Mesothelial cell of epicardium (in vitro differentiated cells): Measurements from ENCODE around the gene CD200R1L. TPM values are rescaled to one million over a fixed set of nuclear protein-coding genes. Genes with fewer than 3 reads are reported as not detected.

Experiments
- DNase-seq, 2 experiments: peaks; one replicate each; pipeline ENCODE4 v3.0.0; 2021; ENCODE audit warnings: low spot score in 2 of 2; ENCODE audit not compliant: unreplicated experiment in 2 of 2
- H3K27ac Mint-ChIP-seq: 2 replicates; pipeline ENCODE4 v1.8.0; 2021; ENCODE audit warnings: mixed read lengths
- H3K27me3 Mint-ChIP-seq: 2 replicates; pipeline ENCODE4 v1.8.0; 2021; ENCODE audit warnings: low read depth, mixed read lengths
- H3K36me3 Mint-ChIP-seq: 2 replicates; pipeline ENCODE4 v1.8.0; 2021; ENCODE audit warnings: mixed read lengths
- H3K4me1 Mint-ChIP-seq: 2 replicates; pipeline ENCODE4 v1.8.0; 2021; ENCODE audit warnings: mixed read lengths
- H3K4me3 Mint-ChIP-seq: 2 replicates; pipeline ENCODE4 v1.8.0; 2021; ENCODE audit warnings: mild to moderate bottlenecking, moderate library complexity, mixed read lengths
- H3K9me3 Mint-ChIP-seq: 2 replicates; pipeline ENCODE4 v1.8.0; 2021; ENCODE audit warnings: mixed read lengths
- total RNA-seq: library from RNA; stranded (reverse); gene quantifications from 3 replicates; pipeline ENCODE4 v1.2.1, GENCODE V29; 2021
- TF ChIP-seq, protein P1 (sequence below): fragments of 200-600 bp; sonication (generic); IDR thresholded peaks from one replicate; pipeline ENCODE4 v1.5.0; 2021; ENCODE audit warnings: antibody characterized with exemption; ENCODE audit not compliant: unreplicated experiment

Gene CD200R1L
- total RNA-seq, 1 donor from 2014 or later: not detected

DNA sequence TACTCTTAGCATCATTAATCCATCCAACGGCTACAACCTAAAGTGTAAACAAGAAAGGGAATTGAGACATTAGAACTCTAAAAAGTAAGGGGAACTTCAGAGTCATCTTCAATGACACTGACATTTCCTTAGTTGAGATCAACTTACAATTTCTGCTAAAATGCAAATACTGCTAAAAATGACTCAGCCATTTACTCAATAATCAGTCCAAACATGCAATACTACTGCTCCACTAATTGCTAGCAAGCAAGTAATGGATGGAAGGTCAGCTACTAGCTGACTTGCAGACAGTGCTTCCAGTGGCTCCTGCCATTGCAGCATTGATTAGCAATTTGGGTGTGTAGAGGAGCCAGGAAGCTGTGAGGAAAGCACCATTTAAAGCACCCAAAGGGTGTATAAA, 28.4 kb downstream of the CD200R1L start:
- TF ChIP-seq, protein P1, sequence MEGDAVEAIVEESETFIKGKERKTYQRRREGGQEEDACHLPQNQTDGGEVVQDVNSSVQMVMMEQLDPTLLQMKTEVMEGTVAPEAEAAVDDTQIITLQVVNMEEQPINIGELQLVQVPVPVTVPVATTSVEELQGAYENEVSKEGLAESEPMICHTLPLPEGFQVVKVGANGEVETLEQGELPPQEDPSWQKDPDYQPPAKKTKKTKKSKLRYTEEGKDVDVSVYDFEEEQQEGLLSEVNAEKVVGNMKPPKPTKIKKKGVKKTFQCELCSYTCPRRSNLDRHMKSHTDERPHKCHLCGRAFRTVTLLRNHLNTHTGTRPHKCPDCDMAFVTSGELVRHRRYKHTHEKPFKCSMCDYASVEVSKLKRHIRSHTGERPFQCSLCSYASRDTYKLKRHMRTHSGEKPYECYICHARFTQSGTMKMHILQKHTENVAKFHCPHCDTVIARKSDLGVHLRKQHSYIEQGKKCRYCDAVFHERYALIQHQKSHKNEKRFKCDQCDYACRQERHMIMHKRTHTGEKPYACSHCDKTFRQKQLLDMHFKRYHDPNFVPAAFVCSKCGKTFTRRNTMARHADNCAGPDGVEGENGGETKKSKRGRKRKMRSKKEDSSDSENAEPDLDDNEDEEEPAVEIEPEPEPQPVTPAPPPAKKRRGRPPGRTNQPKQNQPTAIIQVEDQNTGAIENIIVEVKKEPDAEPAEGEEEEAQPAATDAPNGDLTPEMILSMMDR: no peak
- Mint-ChIP-seq H3K27me3 (no peaks in the 10 kb centered on the region), H3K9me3 (peaks cover 4% of the 10 kb centered on the region), H3K4me1 (peaks cover 43% of the 10 kb centered on the region), H3K4me3 (no peak overlapping the region), H3K36me3 (no peaks in the 10 kb centered on the region), H3K27ac (no peak overlapping the region)
- DNase-seq: no peak

DNA sequence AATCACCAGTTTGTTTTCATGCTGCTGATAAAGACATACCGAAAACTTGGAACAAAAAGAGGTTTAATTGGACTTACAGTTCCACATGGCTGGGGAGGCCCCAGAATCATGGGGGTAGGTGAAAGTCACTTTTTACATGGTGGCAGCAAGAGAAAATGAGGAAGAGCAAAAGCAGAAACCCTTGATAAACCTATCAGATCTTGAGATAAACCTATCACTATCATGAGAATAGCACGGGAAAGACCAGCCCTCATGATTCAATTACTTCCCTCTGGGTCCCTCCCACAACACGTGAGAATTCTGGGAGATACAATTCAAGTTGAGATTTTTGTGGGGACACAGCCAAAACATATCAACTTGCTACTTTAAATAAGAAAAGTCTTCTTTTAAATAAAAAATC, 28.9 kb downstream of the CD200R1L start:
- H3K4me3 Mint-ChIP-seq: no peak overlapping the region
- peaks cover 44% of the 10 kb centered on the region for H3K4me1 Mint-ChIP-seq
- no peak for DNase-seq
- TF ChIP-seq, protein P1: no peak
- no peaks in the 10 kb centered on the region for H3K36me3 Mint-ChIP-seq
- H3K27me3 Mint-ChIP-seq: no peaks in the 10 kb centered on the region
- H3K9me3 Mint-ChIP-seq: peaks cover 4% of the 10 kb centered on the region
- H3K27ac Mint-ChIP-seq: no peak overlapping the region

DNA sequence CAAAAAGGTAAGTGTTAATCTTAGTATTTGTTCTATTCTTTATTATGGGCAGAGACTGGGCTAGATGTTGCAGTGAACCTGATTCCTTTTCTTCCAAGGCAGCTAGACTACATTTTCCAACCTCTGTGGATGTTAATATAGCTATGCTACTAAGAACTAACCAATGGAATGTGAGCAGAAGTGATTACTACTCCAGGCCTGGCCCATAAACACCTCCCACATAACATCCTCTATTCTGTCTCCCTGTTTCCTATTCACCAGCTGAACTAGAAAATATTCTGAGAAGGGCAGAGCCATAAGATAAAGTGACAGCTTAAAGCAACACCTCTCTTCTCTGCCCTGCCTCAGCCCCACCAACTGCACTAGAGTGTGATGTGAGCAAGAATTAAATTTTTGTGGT, 29.4 kb downstream of the CD200R1L start:
- Mint-ChIP-seq H3K4me3 (no peak overlapping the region), H3K27ac (no peak overlapping the region)
- no peak for DNase-seq

DNA sequence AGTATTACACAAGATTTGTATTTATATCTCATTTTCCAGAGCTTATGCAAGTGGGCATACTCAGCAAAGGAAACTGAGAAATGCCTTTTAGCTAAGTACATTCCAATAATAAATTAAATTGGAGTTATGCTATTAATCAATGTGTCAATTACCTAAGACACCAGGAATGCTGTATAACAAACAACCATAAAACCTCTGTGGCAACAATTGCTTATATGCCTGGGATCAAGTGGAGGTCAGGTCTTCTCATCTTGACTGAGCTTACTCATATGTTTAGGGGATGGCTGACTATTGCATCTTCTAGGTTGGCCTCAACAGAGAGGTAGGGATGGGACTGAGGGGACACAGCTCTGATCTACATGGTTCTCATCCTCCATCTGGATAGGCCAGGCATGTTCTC, 30.7 kb downstream of the CD200R1L start:
- H3K4me1 Mint-ChIP-seq: peaks cover 42% of the 10 kb centered on the region
- DNase-seq: no peak
- H3K36me3 Mint-ChIP-seq: no peaks in the 10 kb centered on the region
- no peak overlapping the region for H3K4me3 Mint-ChIP-seq
- H3K9me3 Mint-ChIP-seq: peaks cover 4% of the 10 kb centered on the region
- TF ChIP-seq, protein P1: no peak
- no peak overlapping the region for H3K27ac Mint-ChIP-seq
- no peaks in the 10 kb centered on the region for H3K27me3 Mint-ChIP-seq

More for the DNA sequence above, 29.4 kb downstream of the CD200R1L start:
- Mint-ChIP-seq H3K9me3 (peaks cover 4% of the 10 kb centered on the region), H3K27me3 (no peaks in the 10 kb centered on the region), H3K36me3 (no peaks in the 10 kb centered on the region), H3K4me1 (peaks cover 42% of the 10 kb centered on the region)
- TF ChIP-seq, protein P1: no peak

DNA sequence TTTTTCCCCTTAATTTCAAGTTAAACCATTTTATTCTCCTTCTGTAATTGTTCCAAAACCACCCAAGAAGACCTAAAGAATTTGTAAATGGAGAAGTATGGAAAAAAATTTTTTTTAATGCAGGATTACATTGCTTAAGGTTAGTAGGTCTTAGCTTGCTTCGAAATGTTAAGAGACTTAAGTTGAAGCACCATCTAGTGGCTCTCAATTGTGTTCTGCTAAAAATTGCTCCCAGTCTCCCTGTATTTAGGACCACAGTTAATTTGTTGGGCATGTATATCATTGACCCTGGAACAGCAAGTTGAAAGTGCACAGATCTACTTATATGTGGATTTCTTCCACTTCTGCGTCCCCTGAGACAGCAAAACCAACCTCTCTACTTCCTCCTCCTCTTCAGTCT, 32.4 kb downstream of the CD200R1L start:
- Mint-ChIP-seq H3K4me1 (peaks cover 47% of the 10 kb centered on the region), H3K9me3 (peaks cover 4% of the 10 kb centered on the region), H3K27ac (peak overlapping the region; percentile 8), H3K4me3 (no peak overlapping the region), H3K27me3 (no peaks in the 10 kb centered on the region), H3K36me3 (no peaks in the 10 kb centered on the region)
- no peak for DNase-seq
- TF ChIP-seq, protein P1: no peak

DNA sequence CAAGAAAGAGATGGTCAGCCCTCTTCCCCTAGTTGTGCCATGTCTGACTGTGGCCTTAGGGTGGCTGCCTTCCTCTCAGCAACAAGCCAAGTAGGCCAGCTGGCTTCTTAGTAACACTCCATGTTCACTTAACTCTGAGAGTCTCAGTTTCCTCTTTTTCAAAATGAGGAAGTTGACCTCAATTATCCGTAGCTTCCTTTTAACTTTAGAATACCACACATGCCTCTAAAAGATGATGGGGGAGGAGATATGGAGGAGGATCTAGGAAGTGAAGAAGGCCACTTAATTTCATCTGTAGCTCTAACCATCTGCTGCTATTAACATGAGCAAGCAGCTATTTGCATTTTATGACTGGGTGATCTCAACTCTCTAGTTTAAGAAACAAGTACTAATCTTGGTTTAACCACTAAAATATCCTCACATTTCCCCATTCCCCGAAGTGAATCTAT, 32.9 kb downstream of the CD200R1L start:
- no peaks in the 10 kb centered on the region for H3K36me3 Mint-ChIP-seq
- H3K4me3 Mint-ChIP-seq: no peak overlapping the region
- peak overlapping the region; percentile 40 for H3K27ac Mint-ChIP-seq
- peaks cover 52% of the 10 kb centered on the region for H3K4me1 Mint-ChIP-seq
- TF ChIP-seq, protein P1: no peak
- H3K9me3 Mint-ChIP-seq: peaks cover 2% of the 10 kb centered on the region
- DNase-seq: no peak
- H3K27me3 Mint-ChIP-seq: no peaks in the 10 kb centered on the region
